GM18870 (cell line): ENCODE results near the gene UBXN1.
"Not testable (repeated sequence)": the region's sequence is repeated elsewhere in the genome, so short reads cannot be mapped to it uniquely, and the experiment has no call there.

Experiments
- ATAC-seq: cut with Tn5 transposase; IDR thresholded peaks from one replicate; pipeline ENCODE4 v1.9.1; 2021; ENCODE audit warnings: moderate library complexity; ENCODE audit not compliant: unreplicated experiment

The UBXN1 gene

DNA sequence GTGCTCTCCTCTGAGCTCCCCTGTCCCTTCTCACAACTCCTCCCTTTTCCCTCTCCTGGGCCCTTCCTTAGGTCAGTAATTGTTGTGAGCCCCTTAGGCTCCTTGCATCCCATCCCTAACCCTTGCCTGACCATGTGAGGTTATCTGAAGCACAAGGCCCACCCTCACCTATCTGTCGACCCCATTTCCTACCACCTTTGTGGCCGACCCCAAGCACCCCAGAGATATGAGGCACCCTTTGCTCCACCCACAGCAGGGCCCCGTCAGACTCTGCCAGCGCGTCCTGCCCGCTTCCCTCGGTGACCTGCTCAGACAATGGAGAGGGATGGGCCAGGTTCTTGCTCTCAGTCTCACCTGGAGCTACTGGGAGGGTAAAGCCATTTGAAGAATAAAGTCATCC is 29.9 kb upstream of the UBXN1 start:
- ATAC-seq, result no peak

GRCh38 chr11:62708392-62708791 is 29.5 kb upstream of the UBXN1 start:
- ATAC-seq, result no peak

- no peak for ATAC-seq
These were observed 28.5 kb upstream of the UBXN1 start, which contains the start of the genes BSCL2 and GNG3 for GRCh38 chr11:62707277-62707861. BSCL2 (minus strand) TSS chr11:62707424; CDS start chr11:62707195, 229 bp downstream. GNG3 (plus strand) TSS chr11:62707676; CDS start chr11:62708296, 620 bp downstream.

GRCh38 chr11:62706850-62707247 is 28.0 kb upstream of the UBXN1 start:
- no peak for ATAC-seq

- no peak for ATAC-seq
These were observed 27.3 kb upstream of the UBXN1 start for GRCh38 chr11:62705880-62706849.

- ATAC-seq, result no peak
These were observed 26.5 kb upstream of the UBXN1 start for GRCh38 chr11:62705413-62705812.

GRCh38 chr11:62703921-62704320 is 25.0 kb upstream of the UBXN1 start:
- ATAC-seq, result not testable (repeated sequence)

GRCh38 chr11:62702246-62702645 is 23.4 kb upstream of the UBXN1 start:
- no peak for ATAC-seq

- no peak for ATAC-seq
These were observed 15.7 kb upstream of the UBXN1 start for GRCh38 chr11:62694455-62695167.

- ATAC-seq, result not testable (repeated sequence)
These were observed 14.8 kb upstream of the UBXN1 start for GRCh38 chr11:62693624-62694023.

DNA sequence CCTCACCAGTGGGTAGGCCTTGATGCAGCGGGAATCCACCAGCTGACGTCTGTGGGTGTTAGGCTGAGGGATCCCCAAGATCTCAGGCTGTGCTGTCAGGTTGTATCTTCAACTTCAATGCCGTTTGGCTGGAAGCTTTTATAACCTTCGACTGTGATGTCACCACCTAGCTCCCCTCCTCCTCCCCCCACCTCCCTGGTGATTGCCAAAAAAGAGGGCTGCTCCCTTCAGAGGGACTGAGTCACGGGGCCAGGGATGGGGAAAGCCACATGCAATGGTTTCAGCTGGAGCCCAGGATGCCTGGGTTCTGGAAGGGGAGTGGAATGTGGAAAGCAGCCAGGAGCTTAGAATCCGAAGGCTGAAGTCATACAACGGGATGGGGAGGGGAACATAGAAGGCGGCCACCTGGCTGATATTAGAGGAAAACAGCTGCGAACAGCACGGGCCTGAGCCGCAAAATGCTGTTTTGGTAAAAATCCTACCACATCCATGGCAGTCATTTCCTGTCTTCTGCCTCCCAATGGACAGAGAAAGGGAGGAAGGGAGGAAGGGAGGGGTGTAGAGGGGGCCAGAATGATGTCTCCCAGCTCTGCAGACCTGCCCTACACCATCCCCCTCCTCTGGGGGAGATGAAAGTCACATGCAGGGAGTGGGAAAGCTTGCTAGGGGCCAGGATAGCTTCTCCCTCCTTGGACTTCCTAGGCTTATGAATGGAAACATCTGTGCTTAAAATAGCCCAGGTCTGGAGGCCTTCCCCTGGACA is 10.7 kb upstream of the UBXN1 start, which contains the start of gene LRRN4CL:
Gene LRRN4CL, minus strand, starts transcription at position 110 of the 763 bp plus-strand sequence. CDS start 1,022 bp downstream, outside the sequence.
- ATAC-seq, result no peak

DNA sequence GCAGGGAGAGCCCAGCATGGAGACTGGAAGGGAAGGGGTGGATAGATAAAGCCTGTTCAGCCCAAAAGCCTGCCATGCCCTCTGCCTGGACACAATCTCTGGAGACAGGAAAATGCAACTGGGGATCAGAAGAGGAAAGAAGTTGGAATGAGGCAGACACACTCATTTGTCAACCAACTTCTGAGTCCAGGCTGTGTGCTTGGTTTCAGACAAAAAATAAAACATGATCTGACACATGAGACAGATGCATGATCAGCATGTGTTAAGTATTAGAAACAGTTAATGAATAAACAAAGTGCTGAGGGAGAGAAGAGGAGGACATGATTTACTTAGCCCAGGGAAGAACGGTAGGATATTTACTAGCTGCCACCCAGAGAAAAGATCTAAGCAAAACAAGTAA is 9.6 kb upstream of the UBXN1 start:
- no peak for ATAC-seq

- ATAC-seq, result no peak
These were observed 8.9 kb upstream of the UBXN1 start for GRCh38 chr11:62687508-62688396.

DNA sequence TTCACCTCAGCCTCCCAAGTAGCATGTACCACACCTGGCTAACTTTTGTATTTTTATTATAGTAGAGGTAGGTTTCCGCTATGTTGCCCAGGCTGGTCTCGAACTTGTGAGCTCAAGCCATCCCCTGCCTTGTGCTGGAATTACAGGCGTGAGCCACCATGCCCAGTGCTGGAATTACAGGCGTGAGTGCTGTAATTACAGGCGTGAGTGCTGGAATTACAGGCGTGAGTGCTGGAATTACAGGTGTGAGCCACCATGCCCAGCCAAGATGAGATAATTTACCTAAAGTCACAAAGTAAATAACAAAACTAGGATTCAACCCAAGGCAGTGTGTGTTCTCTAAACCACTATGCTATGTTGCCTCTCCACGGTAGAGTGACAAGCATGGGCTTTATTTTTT is 3.6 kb upstream of the UBXN1 start:
- no peak for ATAC-seq

DNA sequence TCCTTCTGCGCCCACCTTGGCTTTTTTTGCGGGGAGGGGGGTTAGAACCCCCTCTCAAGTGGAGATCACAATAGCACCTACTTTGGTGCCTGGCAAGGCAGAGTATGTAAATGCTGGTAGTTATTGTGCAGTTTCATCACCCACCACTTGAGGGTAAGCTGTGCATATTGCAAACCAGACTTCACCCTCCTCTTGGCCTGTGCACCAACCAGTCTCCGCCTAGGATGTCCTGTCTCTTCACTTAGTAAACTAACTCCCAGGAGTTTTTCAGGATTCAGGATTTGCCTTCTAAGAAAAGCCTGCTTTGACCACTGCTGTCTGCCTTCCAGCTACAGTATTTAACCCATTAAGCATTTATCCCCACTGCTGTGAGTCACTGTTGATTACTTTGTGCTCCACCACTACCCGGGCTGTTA is 2.0 kb upstream of the UBXN1 start:
- ATAC-seq, result no peak

GRCh38 chr11:62678433-62678769 is 472 bp downstream of the UBXN1 start:
- ATAC-seq, result no peak

DNA sequence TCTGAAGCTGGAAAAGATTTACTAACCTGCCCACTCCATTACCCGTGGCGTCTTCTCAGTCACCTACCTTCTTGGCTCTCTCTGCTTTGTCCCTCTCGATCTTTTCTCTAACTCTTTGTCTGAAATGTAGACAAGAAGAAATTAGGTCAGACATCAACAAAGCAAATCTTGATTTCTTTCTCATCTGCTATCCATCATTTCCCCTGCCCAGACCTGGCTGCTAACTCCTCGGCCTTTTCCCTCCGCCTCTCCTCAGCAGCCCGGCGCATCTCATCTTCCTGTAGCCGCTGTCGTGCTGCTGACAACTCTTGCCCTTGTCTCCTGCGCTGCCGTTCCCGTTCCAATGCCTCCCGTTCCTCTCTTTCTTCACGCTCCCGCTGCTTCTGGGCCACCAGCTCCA is 1.2 kb downstream of the UBXN1 start:
- no peak for ATAC-seq

DNA sequence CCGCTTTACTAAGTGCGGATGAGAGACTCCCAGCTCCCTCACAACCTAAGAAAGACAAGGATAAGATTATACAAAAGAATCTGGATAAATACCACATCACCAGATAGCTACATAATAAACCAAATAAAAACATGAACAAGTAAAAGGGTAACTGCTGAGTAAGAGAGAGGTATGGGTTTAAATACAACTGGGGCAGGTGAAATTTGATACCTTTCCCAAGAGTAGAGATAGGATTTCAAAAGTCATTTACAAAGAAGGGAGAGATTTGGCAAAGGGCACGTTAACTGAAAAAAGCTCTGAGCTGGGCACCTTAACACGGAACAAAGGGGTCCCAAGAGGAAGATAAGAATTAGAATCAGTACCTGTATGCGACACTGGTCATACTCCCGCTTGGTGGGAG is 1.7 kb downstream of the UBXN1 start:
- ATAC-seq, result no peak

- ATAC-seq, result no peak
These were observed 2.2 kb downstream of the UBXN1 start for GRCh38 chr11:62676698-62677097.

DNA sequence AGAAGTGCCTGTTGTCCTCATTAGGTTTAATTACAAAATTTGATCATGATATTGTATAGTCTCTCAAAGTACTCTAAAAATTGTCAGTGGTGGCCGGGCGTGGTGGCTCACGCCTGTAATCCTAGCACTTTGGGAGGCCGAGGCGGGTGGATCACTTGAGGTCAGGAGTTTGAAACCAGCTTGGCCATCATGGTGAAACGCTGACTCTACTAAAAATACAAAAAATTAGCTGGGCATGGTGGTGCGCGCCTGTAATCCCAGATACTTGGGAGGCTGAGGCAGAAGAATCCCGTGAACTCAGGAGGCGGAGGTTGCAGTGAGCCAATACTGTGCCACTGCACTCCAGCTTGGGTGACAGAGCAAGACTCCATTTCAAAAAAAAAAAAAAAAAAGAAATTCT is 3.5 kb downstream of the UBXN1 start:
- not testable (repeated sequence) for ATAC-seq
